Measurements from ENCODE around the gene NUBPL.
"Not testable (repeated sequence)": the region's sequence is repeated elsewhere in the genome, so short reads cannot be mapped to it uniquely, and the experiment has no call there.

Gene NUBPL

DNA sequence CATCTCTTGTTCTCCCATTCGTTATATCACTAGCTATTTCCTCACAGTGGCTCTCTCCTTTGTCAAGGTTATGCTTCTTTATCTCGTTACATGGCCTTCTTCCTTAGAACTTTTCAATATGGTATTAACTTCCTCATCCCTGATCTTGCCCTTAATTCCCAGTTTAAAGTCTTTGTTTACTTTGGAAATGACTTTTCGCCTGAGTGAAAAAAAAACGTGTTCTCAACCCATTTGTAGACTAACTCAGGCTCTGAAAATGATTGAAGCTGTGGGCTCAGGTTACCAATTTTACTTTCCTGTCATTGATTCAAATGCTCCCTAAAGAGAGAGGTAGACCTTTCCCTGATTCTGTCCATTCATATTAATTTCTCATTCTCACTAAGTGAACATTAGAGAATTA is 135.2 kb downstream of the NUBPL start:
- TF ChIP-seq, protein P1, sequence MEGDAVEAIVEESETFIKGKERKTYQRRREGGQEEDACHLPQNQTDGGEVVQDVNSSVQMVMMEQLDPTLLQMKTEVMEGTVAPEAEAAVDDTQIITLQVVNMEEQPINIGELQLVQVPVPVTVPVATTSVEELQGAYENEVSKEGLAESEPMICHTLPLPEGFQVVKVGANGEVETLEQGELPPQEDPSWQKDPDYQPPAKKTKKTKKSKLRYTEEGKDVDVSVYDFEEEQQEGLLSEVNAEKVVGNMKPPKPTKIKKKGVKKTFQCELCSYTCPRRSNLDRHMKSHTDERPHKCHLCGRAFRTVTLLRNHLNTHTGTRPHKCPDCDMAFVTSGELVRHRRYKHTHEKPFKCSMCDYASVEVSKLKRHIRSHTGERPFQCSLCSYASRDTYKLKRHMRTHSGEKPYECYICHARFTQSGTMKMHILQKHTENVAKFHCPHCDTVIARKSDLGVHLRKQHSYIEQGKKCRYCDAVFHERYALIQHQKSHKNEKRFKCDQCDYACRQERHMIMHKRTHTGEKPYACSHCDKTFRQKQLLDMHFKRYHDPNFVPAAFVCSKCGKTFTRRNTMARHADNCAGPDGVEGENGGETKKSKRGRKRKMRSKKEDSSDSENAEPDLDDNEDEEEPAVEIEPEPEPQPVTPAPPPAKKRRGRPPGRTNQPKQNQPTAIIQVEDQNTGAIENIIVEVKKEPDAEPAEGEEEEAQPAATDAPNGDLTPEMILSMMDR (IDR thresholded peaks at IDR 0.05; ENCODE audit: borderline replicate concordance, control extremely low read depth, extremely low read depth, insufficient read depth, missing control alignments) = no peak
- no peak for DNase-seq (ENCODE audit: low spot score)
- in situ Hi-C loops (cut with MboI; ENCODE audit: low sequenced_read_pairs, unreplicated experiment) = no loop called here

DNA sequence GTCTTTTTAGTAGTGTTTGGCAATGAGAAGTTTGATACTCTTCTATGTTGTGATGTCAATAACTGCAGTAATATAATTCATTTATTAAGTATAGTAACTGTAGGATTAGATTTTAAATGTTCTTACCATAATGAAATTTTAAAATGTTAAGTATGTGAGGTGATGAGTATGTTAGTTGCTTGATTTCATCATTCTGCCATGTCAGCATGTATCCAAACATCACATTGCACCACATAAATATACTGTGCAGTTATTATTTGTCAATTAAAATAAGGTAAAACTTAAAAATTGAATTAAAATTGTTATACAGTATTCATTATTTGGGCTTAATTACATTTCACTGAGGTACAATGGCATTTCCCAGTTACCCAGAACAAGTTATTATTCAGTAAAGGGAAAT is 138.6 kb downstream of the NUBPL start:
- in situ Hi-C loops (cut with MboI; ENCODE audit: low sequenced_read_pairs, unreplicated experiment) = no loop called here
- no peak for DNase-seq (ENCODE audit: low spot score)
- TF ChIP-seq, protein P1 (IDR thresholded peaks at IDR 0.05; ENCODE audit: borderline replicate concordance, control extremely low read depth, extremely low read depth, insufficient read depth, missing control alignments) = no peak

DNA sequence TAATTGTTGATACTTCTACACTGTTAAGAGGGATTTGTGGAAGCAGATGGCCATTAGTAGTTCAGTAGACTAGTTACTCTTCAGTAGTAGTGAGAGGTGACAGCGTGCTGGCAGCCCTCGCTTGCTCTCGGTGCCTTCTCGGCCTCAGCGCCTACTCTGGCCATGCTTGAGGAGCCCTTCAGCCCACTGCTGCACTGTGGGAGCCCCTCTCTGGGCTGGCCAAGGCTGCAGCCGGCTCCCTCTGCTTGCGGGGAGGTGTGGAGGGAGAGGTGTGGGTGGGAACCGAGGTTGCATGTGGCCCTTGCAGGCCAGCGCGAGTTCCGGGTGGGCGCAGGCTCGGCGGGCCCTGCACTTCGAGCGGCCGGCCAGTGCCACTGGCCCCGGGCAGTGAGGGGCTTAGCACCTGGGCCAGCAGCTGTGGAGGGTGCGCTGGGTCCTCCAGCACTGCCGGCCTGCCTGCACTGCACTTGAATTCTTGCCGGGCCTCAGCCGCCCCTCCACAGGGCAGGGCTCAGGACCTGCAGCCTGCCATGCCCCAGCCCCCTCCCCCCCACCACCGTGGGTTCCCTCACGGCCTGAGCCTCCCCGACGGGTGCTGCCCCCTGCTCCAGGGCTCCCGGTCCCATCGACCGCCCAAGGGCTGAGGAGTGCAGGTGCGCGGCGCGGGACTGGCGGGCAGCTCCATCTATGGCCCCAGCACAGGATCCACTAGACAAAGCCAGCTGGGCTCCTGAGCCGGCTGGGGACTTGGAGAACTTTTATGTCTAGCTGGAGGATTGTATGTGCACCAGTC is 139.3 kb downstream of the NUBPL start:
- TF ChIP-seq, protein P1 (IDR thresholded peaks at IDR 0.05; ENCODE audit: borderline replicate concordance, control extremely low read depth, extremely low read depth, insufficient read depth, missing control alignments) = no peak
- no peak for DNase-seq (ENCODE audit: low spot score)
- in situ Hi-C loops (cut with MboI; ENCODE audit: low sequenced_read_pairs, unreplicated experiment) = no loop called here

DNA sequence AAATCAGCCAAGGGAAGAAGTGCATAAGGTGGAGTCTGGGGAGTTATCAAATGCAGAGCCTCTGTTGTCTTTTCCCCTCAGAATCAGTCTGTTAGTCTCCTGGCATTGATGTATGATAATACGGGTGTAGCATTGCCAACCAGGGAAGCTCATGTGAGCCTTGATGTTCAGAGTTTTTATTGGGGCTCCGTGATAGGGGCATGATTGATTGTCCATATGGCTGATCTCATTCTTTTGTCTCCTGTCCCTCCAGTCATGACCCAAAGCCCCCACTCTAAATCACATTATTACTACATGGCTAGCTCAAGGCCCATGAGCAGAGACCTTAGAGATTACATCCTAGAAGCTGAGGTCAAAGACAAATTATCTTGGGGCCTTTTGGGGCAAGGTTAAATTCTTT is 140.9 kb downstream of the NUBPL start:
- in situ Hi-C loops (cut with MboI; ENCODE audit: low sequenced_read_pairs, unreplicated experiment) = no loop called here
- DNase-seq (ENCODE audit: low spot score) = no peak
- TF ChIP-seq, protein P1 (IDR thresholded peaks at IDR 0.05; ENCODE audit: borderline replicate concordance, control extremely low read depth, extremely low read depth, insufficient read depth, missing control alignments) = no peak

DNA sequence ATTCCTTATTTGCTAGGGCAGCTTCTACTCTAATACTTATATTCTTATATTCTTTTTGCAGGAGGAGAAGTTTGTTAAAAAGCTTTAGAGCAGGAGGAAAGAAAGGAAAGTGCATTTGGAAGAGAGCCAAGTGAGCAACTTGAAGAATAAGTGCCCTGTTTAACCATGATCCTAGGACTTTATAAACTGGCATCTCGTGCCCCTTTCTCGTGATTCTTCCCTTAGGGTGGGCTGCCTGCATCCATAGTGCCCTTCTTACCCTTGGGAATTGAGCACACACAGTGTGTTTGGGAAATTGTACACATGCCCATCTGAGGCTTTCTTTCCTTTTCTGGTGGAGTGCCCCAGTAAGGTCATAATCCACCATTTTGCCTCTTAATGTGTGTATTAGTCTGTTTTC is 141.9 kb downstream of the NUBPL start:
- in situ Hi-C loops (cut with MboI; ENCODE audit: low sequenced_read_pairs, unreplicated experiment) = no loop called here

DNA sequence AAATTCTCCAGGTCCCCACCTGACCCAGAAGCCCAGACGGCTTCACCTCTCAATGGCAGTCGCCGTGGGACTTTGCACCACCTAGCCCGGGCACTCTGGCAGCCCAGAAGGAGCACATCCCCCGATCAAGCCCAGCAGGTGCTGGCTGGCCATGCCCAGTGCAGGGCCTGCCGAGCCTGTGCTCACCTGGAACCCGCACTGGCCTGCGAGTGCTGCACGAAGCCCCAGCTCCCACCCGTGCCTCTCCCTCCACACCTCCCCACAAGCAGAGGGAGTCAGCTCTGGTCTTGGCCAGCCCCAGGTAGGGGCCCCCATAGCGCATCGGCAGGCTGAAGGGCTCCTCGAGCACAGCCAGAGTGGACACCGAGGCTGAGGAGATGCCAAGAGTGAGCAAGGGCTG is 144.5 kb downstream of the NUBPL start:
- in situ Hi-C loops (cut with MboI; ENCODE audit: low sequenced_read_pairs, unreplicated experiment) = no loop called here
- TF ChIP-seq, protein P1 (IDR thresholded peaks at IDR 0.05; ENCODE audit: borderline replicate concordance, control extremely low read depth, extremely low read depth, insufficient read depth, missing control alignments) = no peak
- no peak for DNase-seq (ENCODE audit: low spot score)

More for the DNA sequence above, 141.9 kb downstream of the NUBPL start:
- TF ChIP-seq, protein P1 (IDR thresholded peaks at IDR 0.05; ENCODE audit: borderline replicate concordance, control extremely low read depth, extremely low read depth, insufficient read depth, missing control alignments) = no peak
- no peak for DNase-seq (ENCODE audit: low spot score)

DNA sequence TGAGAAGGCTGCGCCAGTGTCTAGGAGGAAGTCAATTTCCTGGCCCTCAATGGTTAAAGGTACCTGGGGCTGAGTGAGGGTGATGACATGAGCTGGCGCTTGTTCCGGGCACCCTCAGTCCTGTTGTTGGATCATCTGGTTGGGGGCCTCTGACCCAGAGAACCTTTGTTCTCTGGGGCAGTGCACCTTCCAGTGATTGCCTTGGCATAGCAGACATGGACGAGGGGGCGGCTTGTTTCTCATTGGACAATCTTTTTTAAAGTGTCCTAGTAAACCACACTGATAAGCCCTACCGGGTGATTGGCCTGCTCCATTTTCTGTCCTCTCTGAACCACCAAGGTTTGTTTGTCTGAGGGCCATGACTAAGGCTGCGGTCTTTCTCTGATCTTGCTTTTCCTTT is 147.5 kb downstream of the NUBPL start:
- DNase-seq (ENCODE audit: low spot score); in situ Hi-C loops (cut with MboI; ENCODE audit: low sequenced_read_pairs, unreplicated experiment): not testable (repeated sequence)
